Daoy (cell line): Measurements from ENCODE around the gene GADD45A. TPM values are rescaled to one million over a fixed set of nuclear protein-coding genes. Genes with fewer than 3 reads are reported as not detected.
A peak's percentile ranks its signal among the peaks of the same experiment; 100 is the strongest.

Experiments
- DNase-seq: peaks from one replicate; pipeline ENCODE4 v3.0.0-alpha.2; 2015; ENCODE audit warnings: low read depth
- total RNA-seq: library from RNA; depleted of rRNA; stranded (reverse); fragments of >200 nt; shearing (Covaris generic); gene quantifications from 2 replicates; pipeline ENCODE4 v1.2.3, GENCODE V29; 2014

The GADD45A gene
- total RNA-seq, 1 experiment from 2014 or later: 82.6 TPM

DNA sequence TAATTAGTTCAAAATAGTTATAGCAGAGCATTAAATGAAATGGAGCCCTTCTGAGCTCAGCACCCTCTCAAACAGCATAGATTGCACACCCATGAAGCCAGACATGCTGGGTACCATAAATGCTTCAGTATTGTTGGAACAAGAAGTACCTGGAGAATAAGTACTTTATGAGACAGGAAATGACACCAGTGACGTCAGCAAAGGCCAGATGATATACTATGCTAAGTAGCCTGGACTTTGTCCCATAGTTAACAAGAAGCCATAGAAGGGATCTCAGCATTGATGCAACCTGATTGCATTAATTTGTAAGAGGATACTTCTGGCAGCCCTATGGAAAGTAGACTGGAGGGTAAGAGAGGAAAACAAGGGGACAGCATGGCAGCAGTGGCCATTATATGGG, 16.3 kb upstream of the GADD45A start:
- DNase-seq: no peak

DNA sequence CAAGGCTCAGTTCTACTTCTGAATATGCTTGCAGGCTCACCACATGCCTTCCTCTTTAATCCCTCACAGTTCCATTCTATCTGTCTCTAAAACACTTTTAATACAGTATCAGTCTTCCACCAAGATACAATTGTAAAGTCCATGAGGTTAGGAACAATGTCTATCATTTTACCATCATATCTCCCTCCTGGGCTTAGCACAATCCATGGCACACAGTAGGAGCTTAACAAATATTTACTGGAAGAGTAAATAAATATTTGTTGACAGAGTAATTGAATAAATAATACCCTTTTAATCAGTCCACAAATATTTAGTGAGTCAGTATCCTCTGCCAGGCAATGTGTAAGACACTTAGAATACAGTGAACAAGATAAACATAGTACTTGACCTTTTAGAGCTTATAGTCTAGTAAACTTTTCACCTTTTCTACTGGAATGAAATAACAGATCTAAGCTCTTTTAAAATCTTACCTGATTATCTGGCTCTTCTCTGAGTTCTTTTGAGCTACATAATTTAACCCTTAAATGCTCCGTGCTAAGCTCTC, 12.7 kb upstream of the GADD45A start:
- no peak for DNase-seq

DNA sequence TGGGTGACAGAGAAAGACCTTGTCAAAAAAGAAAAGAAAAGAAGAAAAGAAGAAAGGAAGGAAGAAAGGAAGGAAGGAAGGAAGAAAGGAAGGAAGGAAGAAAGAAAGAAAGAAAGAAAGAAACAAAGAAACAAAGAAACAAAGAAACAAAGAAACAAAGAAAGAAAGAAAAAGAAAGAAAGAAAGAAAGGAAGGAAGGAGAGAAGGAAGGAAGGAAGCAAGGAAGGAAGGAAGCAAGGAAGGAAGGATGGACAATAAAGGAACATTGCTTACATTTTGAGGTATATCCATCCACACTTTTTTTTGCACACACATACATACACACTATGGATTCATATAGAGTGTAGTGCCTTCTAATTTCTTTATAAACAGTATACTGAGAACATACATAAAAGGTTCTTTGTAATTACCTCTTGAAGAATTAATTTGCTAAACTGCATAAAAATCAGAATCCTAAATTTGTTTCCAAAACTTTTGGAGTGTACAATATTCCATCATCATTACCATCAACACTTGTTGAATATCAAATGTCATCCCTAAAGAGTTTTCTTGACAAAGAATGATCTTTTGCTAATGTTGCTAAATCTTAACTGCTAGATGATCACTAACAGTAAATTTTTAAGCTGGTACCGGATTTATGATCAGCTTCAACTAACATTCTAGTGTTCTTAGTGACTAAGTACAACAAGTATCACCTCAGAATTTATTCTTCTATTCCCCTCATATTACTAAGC, 11.4 kb upstream of the GADD45A start:
- DNase-seq: no peak

DNA sequence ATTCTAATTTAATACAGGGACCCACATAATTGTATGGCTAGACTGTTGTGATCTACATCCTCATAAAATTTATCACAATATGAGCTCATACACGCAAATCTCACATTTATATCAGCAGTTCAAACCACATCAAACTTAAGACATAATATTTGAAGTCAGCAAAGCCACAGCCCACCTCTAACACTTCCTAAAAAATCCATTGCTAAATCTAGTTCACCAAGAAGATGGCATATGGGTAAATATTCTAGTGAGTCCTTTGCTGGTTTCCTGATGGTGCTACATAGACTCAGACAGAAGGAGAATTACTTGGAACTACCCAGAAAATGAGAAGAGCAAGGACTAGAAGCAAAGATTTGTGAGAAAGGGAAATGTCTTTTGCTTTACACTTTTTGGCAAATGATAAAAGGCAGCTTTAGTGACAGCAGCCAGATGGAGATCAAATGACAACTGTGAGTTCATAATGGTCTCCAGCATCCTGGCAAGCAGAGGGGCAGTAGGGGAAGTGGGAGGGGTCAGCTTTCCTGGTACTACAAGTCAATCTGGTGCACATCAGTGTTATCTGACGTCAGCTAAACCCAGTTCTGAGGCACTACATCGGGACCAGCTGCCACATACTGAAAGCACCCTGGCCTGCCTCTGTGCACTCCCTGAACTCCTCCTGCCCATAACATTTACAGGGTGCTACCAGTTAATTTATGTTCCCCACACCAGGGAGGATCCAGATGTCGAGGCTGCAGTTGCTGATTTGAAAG, 10.6 kb upstream of the GADD45A start:
- peak; percentile 77 for DNase-seq

DNA sequence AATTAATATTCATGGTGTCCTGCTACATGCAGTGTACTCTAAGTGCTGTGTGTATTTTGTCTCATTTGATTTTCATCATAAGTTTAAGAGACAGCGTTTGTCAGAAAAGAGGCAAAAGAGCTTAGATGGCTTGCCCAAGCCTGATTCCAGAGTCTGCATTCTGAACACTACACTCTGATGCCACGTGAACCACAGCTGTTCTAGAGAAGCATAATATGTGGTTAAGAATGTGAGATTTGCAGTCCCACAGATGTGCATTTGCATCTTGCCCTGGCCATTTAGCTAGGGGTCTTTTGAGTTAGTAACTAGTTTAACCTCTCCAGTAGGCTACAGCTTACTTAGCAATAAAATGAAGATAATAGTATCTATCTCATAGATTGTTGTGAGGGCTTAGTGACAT, 9.2 kb upstream of the GADD45A start:
- no peak for DNase-seq

DNA sequence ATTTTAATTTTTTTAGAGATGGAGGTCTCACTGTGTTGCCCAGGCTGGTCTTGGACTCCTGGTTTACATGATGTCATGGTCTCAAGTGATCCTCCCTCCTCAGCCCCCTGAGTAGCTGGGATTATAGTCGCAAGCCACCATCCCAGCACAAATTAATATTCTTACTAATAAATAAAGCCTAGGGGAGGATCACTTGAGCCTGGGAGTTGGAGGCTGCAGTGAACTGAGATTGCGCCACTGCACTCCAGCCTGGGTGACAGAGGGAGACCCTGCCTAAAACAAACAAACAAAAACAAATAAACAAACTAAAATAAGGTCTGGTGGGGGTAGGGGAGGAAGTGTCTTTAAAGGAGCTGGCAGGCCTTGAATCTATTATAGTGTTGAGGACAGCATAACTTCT, 8.7 kb upstream of the GADD45A start:
- no peak for DNase-seq

DNA sequence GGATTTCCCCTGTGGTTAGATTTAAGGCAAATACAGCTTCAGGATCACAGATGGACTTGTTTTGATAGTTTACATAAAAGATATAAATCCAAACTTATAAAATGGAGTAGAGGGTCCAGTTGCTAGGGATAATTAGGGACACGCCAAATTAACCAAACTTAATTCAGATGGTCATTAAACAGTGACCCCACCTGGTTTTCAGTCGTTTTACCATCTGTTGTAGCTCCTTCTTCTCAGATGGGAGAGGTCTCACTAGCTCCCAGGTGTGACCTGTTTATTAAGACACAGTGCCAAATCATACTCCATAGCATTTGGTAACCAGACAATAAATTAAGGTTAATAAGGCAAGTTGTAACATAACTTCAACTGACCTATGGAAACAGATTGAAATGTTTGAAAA, 8.1 kb upstream of the GADD45A start:
- no peak for DNase-seq

DNA sequence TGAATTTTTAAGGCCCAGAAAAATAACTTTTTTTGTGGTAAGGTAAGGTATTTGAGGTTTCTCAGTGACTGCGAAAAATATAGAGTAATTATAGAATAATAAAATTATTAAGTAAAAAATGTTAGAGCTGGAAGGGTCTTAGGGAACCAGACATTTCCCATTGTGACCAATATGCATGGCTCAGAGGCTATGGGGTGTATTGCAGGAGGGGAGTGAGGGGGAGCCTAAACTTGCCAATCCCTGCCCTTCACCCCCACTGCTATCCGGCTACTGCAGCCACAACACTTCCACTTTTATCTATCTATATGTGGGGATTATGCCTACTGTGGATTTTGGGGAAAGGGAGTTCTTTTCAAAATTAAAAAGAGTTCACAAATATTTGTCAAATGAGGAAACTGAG, 7.6 kb upstream of the GADD45A start:
- DNase-seq: no peak

DNA sequence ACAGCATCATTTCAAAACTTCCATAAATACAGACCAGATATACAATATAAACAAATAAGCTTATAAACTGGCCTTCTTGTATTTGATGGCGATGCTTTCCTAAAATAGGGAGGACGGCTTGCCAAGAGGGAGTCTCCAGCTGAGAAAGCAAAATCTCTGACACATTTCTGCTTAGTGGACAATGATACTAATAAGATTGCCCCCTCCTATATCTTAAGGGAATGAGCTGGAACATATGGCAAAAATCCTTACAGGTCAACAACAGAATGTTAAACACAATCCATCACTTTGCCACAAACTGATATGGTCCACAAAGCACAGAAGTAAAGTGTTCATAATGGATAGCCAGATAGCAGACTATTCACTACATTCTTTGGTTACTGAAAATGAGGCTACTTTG, 7.1 kb upstream of the GADD45A start:
- DNase-seq: no peak

DNA sequence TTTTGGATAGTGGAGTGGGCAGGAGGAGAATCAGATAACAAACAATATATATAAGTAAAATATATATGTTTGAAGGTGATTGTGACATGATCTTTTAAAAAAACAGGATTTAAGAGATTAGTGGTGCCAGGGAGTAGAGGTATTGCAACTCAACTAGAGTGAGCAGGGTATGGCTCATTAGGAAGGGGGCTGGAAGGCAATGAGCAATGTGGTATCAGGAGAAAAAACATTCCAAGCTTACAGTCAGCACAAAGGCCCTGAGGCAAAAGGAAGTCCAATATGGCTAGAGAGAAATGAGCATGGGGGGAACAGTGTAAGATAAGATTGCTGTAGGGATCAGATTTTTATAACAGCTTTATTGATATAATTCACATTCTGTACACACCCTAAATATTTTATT, 5.3 kb upstream of the GADD45A start:
- peak; percentile 89 for DNase-seq

DNA sequence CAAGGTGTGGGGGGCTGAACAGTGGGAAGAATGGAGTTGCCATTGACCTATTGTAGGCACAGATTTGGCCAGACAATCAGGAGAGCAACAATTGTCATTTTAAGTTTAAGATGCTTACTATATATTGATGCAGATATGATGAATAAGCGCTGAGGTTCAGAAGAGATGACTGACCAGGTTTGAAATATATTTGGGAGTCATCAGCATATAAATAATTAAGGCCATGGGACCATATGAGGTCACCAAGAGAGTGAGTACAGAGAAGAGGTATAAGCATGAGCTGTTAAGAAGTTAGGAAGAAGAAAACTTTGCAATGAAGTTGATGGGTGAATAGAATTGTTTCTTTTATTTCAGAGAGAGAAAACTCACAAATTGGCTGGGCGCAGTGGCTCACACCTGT, 4.5 kb upstream of the GADD45A start:
- DNase-seq: no peak

DNA sequence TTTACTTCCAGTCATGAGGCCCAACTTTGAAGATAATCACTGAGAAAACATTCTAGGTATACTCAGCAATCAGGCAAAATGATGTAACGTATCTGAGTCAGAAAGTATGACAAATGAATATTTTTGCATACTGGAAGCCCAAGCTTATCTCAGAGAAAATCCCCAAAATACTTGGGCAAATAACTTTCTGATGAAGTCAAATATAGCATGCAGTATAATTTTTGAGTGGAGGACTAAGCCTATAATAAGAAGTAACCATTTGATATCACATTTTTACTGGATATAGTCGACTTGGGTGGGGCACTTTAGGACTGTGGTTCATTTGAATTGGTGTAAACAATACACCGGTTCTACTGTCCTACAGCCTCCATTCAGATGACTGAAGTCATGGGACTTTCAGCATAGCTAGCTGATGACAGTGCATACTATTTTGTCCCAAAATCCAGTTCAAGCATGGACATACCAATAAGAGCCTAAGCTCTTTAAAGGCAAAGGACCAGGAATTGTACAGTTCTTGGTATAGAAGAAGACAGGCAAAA, 2.3 kb upstream of the GADD45A start:
- DNase-seq: peak; percentile 79

DNA sequence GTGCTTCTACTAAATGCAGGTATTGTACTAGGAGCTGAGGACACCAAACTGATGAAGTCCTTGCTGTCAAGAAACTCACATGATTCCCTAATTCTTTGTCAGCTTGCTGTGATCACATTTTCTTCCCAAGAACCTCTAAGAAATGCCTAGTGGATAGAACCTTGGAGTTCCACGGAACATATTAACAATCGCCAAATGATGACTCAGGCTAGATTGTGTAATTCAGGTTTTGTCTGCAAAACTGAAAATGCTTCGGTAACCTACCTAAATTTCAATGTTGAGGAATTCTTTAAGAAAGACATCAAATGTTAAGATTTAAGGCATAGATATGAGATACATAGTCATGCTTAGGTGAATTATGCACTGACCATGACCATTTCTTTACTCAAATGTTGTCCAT, 1.7 kb upstream of the GADD45A start:
- peak; percentile 59 for DNase-seq

DNA sequence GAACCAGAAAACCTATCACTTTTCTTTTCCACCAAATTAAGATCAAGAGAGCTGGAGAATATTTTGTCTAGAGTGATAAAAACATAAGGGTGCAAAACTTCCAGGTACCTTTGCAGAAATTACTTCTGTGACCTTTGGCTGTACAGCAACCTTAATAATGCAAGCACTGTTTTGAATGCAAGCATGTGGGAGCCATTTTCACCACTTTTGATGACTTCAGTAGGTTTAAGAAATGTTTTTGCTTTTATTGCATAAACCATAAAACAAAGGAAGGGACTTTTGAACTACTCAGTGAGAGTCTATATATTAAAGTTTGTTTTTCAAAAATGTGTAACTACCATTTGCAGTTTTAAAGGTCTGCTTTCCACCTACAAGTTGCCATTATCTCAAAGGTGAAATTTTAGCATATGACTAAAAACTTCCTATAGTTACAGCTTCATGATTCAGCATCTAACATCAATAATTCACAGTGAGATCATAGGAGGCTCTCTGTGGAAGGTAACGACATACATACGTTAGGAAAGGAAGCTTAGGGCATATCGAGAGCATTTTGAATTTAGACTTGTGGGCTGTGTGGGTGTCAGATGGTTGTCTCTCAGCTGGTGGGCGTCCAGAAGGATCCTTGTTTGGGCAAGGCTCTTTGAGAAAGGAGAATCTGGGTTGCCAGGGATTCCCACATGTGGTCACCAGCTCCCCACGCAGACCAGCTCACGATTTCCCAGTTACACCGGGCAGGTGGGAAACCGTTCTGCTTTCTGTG, 1.1 kb upstream of the GADD45A start:
- peak; percentile 70 for DNase-seq

DNA sequence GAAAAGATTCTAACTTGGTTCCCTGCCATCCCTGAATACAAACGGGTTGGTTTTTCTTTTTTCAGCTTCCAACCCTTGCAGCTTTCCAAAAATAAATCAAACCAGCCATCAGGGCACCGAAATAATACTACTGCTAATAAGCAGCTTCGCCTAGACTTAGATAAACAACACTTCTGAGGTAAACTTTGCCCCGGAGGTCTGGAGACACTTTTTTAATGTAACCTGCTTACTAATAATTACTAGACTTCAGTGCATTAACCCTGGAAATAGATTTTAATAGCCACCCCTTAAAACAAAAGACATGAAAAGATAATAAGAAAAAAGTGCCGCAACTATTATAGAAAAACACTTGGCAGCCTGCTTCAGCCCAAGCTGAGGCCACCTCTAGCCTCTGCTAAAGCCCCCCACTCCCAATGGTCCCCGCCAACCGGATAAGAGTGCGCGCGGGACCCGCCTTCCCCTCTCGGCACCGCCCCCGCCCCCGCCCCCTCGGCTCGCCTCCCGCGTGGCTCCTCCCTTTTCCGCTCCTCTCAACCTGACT, 405 bp upstream of the GADD45A start:
- no peak for DNase-seq

DNA sequence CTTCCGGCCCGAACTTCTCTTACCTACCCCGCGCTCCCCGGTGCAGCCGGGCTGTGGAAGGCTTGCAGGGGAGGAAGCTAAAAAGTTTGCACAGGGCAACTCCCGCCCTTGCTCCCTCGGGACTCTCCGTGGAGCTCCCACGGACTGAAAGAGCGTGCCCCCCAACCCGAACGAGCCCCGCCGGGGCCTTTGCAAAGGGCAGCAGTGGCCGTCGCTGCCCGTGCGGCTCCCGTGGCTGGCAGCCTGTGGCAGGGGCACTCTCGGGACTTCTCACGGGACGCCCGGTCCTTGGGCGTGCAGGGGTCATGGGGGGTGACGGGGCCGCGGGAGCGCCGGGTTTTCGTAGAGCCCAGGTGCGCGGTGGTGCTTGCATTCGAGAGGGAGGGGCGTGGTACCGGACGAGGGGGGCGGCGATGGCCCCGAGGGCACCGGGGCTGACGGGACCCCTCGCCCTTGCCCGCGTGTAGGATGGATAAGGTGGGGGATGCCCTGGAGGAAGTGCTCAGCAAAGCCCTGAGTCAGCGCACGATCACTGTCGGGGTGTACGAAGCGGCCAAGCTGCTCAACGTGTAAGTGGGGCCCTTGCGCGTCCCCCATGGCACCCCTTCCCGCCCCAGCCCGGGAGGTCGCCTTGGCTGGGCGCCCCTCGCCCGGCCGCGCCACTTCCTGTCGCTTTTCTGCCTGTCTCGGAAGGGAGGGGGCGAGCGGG, 711 bp downstream of the GADD45A start:
- DNase-seq: peak; percentile 72

DNA sequence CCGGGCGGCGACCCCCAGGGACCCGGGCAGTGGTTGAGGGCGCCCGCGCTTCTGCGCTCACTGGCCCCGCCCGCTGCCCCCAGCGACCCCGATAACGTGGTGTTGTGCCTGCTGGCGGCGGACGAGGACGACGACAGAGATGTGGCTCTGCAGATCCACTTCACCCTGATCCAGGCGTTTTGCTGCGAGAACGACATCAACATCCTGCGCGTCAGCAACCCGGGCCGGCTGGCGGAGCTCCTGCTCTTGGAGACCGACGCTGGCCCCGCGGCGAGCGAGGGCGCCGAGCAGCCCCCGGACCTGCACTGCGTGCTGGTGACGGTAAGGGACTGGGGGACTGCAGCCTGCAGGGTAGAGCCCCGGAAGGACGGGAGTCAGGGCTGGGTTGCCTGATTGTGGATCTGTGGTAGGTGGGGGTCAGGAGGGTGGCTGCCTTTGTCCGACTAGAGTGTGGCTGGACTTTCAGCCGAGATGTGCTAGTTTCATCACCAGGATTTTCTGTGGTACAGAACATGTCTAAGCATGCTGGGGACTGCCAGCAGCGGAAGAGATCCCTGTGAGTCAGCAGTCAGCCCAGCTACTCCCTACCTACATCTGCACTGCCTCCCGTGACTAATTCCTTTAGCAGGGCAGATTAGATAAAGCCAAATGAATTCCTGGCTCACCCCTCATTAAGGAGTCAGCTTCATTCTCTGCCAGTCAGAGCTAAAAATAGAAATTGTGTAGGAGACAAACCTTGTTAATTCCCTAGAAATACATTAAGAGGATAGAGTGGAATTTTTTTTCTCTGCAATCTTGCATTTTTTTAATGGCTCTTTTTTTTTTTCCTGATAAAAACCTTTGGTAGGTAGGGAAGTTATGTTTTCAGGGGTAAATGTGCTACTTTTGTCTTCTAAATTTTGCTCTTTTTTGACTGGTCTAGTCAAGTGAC, 1.5 kb downstream of the GADD45A start:
- peak; percentile 98 for DNase-seq

DNA sequence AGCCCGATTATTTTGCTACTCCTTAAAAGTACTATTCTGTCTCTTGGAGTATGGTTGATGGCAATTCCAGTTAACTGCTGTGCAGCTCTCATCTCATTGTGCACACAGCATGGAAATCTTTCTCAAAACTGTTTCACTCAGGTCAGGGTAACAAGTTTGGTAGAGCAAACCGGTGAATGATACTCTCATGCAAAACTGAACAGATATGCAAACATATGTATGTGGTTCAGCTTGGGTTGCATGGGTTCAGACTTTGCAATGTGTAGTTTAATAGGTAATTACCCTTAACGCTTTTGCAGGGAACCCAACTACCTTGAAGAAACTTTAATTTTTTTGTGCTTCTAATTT, 2.2 kb downstream of the GADD45A start:
- no peak for DNase-seq

DNA sequence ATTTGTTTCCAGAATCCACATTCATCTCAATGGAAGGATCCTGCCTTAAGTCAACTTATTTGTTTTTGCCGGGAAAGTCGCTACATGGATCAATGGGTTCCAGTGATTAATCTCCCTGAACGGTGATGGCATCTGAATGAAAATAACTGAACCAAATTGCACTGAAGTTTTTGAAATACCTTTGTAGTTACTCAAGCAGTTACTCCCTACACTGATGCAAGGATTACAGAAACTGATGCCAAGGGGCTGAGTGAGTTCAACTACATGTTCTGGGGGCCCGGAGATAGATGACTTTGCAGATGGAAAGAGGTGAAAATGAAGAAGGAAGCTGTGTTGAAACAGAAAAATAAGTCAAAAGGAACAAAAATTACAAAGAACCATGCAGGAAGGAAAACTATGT, 2.6 kb downstream of the GADD45A start:
- DNase-seq: peak; percentile 69

DNA sequence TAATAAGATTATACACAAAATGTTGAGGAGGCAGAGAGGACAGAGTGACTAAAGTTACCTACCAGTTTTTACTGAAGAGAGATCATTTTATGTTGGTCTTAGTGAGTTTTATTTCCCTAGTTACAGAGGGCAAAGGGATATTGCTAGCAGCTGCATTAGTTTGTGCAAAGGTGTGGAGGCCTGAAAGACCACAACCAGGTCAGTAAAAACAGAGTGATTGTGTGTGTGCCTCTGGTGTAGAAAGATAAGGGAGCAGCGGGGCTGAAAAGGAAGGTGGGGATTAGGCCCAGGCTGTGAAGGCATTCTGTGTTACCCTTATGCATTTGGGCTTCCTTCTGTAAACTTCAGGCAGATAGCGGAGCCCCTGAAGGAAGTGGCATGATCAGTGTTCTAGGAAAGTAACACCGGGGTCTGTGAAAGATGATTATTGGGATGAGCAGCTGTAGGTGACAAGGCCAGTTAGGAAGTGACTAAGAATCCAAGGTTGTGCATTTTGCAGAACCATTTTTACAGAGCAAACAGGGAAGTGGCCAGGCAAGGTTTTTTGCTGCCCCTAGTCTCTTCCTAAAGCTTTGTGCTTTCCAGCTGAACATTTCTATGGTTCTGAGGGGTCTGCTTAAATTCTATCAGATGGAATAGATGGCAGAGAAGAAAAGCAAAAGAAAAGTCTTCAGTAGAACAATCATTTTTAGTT, 3.7 kb downstream of the GADD45A start:
- DNase-seq: no peak
